ENCODE results near the gene SMG5. TPM values are rescaled to one million over a fixed set of nuclear protein-coding genes. Genes with fewer than 3 reads are reported as not detected.
A peak's percentile ranks its signal among the peaks of the same experiment; 100 is the strongest.

SMG5 gene
- polyA plus RNA-seq, 3 donors, result 4.4 to 72.4 (median 7.0) TPM

DNA sequence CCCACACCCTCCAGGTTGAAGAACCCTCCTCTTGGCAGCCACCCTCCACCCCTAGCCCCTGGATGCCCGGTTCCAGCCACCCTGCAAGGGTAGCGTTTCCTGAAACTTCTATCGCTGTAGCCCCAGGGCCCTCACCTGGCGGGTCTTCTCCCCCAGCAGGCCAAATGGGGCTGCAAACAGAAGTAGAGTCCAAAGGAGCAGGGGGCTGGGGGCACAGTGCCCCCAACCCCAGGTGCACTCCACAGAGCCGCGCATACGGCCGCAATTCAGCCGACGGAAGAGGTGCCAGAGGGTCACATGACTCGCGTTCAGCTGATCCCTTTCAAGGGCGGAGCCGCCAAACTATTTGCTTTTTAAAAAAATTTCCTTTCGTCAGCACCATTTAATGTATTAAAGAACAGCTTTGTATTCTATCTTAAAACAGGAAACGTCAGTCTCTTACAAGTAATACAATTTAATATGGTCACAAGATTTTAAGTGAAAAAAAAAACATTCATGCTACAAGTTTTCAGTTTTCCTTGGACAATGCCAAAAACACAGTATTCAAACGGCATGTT, 12.8 kb upstream of the SMG5 start, which contains the start of gene GLMP:
Gene GLMP, minus strand, starts transcription at position 289 of the 557 bp plus-strand sequence. Its CDS starts 34 bp downstream, at position 255.
- no peaks in the 10 kb centered on the region for H3K27me3 ChIP-seq (ENCODE audit: control insufficient read depth in 2 of 2, insufficient read depth in 2 of 2, low read length in 2 of 2)
- H3K4me3 ChIP-seq (replicated peaks in 1 of 3; ENCODE audit: low read depth in 2 of 3, low read length in 3 of 3), result peak within 1 kb of the TSS; percentile 68 to 88 (median 77)
- Mint-ChIP-seq H3K27ac (peak within 1 kb of the TSS; percentile 19 to 90 (median 79)), H3K36me3 (peaks cover 16 to 19% of the 10 kb centered on the region in 2 donors), H3K9me3 (peaks cover 0 to 3% (median 0%) of the 10 kb centered on the region in 7 donors), H3K27me3 (ENCODE audit: low read depth in 3 of 3) (peaks cover 0 to 3% (median 2%) of the 10 kb centered on the region in 3 donors), H3K4me3 (peak within 1 kb of the TSS; percentile 92 to 96), H3K4me1 (peaks cover 41% of the 10 kb centered on the region)
- peaks cover 6% of the 10 kb centered on the region for H3K79me2 ChIP-seq (ENCODE audit: insufficient read depth, low read length)
- peak within 1 kb of the TSS; percentile 72 for H3K9ac ChIP-seq (ENCODE audit: insufficient read depth, low read length, poor library complexity, severe bottlenecking)
- peak within 1 kb of the TSS; percentile 100 for H3K4me2 ChIP-seq (replicated peaks; ENCODE audit: extremely low read depth, low read length, poor library complexity, severe bottlenecking)
- peak within 1 kb of the TSS; percentile 99 for H2AFZ ChIP-seq (ENCODE audit: insufficient read depth, low read depth, low read length, poor library complexity, severe bottlenecking)
- peaks cover 6% of the 10 kb centered on the region for H4K20me1 ChIP-seq (ENCODE audit: insufficient read depth, low read length)
- peak within 1 kb of the TSS; percentile 16 to 78 for H3K27ac ChIP-seq (ENCODE audit: low read depth in 1 of 2, low read length in 2 of 2)
- peaks cover 10 to 22% of the 10 kb centered on the region in 2 donors for H3K36me3 ChIP-seq (replicated peaks in 1 of 2; ENCODE audit: control insufficient read depth in 1 of 2, insufficient read depth in 2 of 2, low read length in 2 of 2)
- DNase-seq, result peak; percentile 35 to 56 (median 50)
- TF ChIP-seq, protein P1, sequence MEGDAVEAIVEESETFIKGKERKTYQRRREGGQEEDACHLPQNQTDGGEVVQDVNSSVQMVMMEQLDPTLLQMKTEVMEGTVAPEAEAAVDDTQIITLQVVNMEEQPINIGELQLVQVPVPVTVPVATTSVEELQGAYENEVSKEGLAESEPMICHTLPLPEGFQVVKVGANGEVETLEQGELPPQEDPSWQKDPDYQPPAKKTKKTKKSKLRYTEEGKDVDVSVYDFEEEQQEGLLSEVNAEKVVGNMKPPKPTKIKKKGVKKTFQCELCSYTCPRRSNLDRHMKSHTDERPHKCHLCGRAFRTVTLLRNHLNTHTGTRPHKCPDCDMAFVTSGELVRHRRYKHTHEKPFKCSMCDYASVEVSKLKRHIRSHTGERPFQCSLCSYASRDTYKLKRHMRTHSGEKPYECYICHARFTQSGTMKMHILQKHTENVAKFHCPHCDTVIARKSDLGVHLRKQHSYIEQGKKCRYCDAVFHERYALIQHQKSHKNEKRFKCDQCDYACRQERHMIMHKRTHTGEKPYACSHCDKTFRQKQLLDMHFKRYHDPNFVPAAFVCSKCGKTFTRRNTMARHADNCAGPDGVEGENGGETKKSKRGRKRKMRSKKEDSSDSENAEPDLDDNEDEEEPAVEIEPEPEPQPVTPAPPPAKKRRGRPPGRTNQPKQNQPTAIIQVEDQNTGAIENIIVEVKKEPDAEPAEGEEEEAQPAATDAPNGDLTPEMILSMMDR (IDR thresholded peaks at IDR 0.05), result no peak
- H3K4me1 ChIP-seq (ENCODE audit: control insufficient read depth in 1 of 2, insufficient read depth in 2 of 2, low read length in 2 of 2), result peaks cover 29 to 31% of the 10 kb centered on the region in 2 donors
- no peaks in the 10 kb centered on the region for H3K9me3 ChIP-seq (replicated peaks in 1 of 2; ENCODE audit: control insufficient read depth in 1 of 2, insufficient read depth in 1 of 2, low read length in 2 of 2)
- WGBS (ENCODE audit: insufficient coverage), result 0% methylated on average over 11 of the region's 17 CpGs
- intact Hi-C loops (cut with micrococcal nuclease), result no loop called here

DNA sequence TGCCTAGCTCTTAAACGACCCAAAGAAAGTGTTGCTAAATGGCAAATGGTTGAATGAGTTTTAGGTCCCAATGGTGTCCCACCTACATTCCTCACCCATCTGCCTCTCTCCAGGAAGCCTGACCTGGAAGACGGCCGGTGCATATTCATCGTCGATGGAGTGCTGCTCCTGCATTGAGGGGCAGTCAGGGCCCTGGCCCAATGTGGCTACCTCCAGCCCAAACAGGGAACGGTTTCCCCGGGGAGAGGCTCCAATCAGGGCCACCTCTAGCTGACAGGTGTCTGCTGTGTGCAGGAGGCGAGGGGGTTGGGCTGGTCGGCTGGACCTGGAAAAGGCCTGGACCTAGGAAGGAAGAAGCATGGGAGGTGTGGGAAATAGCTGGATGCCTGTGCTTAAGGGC, 11.3 kb upstream of the SMG5 start:
- Mint-ChIP-seq H3K27me3 (ENCODE audit: low read depth in 3 of 3) (peaks cover 0 to 2% (median 2%) of the 10 kb centered on the region in 3 donors), H3K36me3 (peaks cover 26 to 28% of the 10 kb centered on the region in 2 donors), H3K9me3 (peaks cover 0 to 3% (median 0%) of the 10 kb centered on the region in 7 donors), H3K4me1 (peaks cover 44% of the 10 kb centered on the region), H3K4me3 (peak overlapping the region in 1 of 2 donors; percentile 21), H3K27ac (peak overlapping the region in 2 of 7 donors; percentile 10 to 33)
- H3K9me3 ChIP-seq (replicated peaks in 1 of 2; ENCODE audit: control insufficient read depth in 1 of 2, insufficient read depth in 1 of 2, low read length in 2 of 2), result no peaks in the 10 kb centered on the region
- no peaks in the 10 kb centered on the region for H3K27me3 ChIP-seq (ENCODE audit: control insufficient read depth in 2 of 2, insufficient read depth in 2 of 2, low read length in 2 of 2)
- no peak overlapping the region for H3K27ac ChIP-seq (ENCODE audit: low read depth in 1 of 2, low read length in 2 of 2)
- intact Hi-C loops (cut with micrococcal nuclease), result no loop called here
- H4K20me1 ChIP-seq (ENCODE audit: insufficient read depth, low read length), result peaks cover 6% of the 10 kb centered on the region
- 100% methylated on average over 4 of the region's 9 CpGs for WGBS (ENCODE audit: insufficient coverage)
- no peak overlapping the region for H2AFZ ChIP-seq (ENCODE audit: insufficient read depth, low read depth, low read length, poor library complexity, severe bottlenecking)
- no peak overlapping the region for H3K4me3 ChIP-seq (replicated peaks in 1 of 3; ENCODE audit: low read depth in 2 of 3, low read length in 3 of 3)
- H3K9ac ChIP-seq (ENCODE audit: insufficient read depth, low read length, poor library complexity, severe bottlenecking), result no peak overlapping the region
- H3K36me3 ChIP-seq (replicated peaks in 1 of 2; ENCODE audit: control insufficient read depth in 1 of 2, insufficient read depth in 2 of 2, low read length in 2 of 2), result peaks cover 12 to 29% of the 10 kb centered on the region in 2 donors
- H3K79me2 ChIP-seq (ENCODE audit: insufficient read depth, low read length), result peaks cover 6% of the 10 kb centered on the region
- TF ChIP-seq, protein P1 (IDR thresholded peaks at IDR 0.05), result no peak
- H3K4me1 ChIP-seq (ENCODE audit: control insufficient read depth in 1 of 2, insufficient read depth in 2 of 2, low read length in 2 of 2), result peaks cover 29 to 31% of the 10 kb centered on the region in 2 donors
- no peak for DNase-seq
- H3K4me2 ChIP-seq (replicated peaks; ENCODE audit: extremely low read depth, low read length, poor library complexity, severe bottlenecking), result no peak overlapping the region

Measured in CD14-positive monocyte (primary cell).